ENCODE measurements around the gene CAPN14.

DNA sequence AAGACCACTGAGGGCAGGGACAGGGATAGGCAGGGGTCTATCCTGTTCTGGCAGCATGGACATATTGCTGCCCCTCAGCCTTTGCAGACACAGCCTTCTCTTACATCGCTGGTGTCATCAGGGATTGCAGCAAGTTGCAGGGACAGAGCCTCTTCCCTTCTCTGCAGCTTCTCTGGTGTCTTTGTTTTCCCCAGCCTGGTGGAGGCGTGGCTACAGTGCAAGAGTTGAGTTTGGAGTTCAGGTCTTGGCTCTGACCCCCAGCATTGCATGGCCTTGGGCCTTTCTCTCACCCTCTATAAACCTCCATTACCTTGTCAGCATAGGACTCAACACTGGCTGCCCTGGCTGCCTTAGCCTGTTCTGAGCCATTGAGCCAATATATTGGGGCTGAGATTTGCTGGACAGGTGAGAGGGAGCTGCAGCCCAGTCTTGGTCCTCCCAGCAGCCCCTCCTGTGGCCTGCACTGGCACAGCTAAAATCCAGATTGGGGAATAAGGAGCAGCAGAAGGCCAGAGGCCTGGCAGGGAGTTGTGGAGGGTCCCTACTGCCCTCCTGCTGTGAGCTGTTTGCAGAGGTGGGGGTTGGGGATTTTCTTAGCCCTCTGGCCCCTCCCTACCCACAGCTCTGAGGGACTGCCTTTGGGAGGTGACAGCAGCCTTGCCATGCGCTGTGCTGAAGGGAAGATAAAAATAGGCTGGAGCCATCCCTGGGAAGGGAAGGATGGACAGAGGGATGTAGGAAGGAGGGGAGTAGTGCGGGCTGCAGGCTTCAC, 39.5 kb upstream of the CAPN14 start:
- TF ChIP-seq, protein P1, sequence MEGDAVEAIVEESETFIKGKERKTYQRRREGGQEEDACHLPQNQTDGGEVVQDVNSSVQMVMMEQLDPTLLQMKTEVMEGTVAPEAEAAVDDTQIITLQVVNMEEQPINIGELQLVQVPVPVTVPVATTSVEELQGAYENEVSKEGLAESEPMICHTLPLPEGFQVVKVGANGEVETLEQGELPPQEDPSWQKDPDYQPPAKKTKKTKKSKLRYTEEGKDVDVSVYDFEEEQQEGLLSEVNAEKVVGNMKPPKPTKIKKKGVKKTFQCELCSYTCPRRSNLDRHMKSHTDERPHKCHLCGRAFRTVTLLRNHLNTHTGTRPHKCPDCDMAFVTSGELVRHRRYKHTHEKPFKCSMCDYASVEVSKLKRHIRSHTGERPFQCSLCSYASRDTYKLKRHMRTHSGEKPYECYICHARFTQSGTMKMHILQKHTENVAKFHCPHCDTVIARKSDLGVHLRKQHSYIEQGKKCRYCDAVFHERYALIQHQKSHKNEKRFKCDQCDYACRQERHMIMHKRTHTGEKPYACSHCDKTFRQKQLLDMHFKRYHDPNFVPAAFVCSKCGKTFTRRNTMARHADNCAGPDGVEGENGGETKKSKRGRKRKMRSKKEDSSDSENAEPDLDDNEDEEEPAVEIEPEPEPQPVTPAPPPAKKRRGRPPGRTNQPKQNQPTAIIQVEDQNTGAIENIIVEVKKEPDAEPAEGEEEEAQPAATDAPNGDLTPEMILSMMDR (conservative IDR thresholded peaks at IDR 0.05; ENCODE audit: low read depth, low read length): no peak
- no peak for TF ChIP-seq EZH2 (IDR thresholded peaks at IDR 0.05; ENCODE audit: borderline replicate concordance, low read depth, low read length, poor library complexity, severe bottlenecking)
